GM10248 (cell line): ENCODE results near the gene SLC4A3.

Source experiments
- CTCF ChIA-PET: fragments of 300-600 bp; sonication (Branson Sonifier 250); formaldehyde crosslinking; extraction: SDS; loops from one replicate; lab custom pipeline; 2021; ENCODE audit warnings: antibody characterized with exemption; lab: Yijun Ruan, JAX
- POLR2A ChIA-PET: fragments of 350-650 bp; sonication (Branson Sonifier 250); formaldehyde crosslinking; extraction: SDS; loops from one replicate; lab custom pipeline; 2020; ENCODE audit warnings: antibody characterized with exemption; lab: Yijun Ruan, JAX
- DNase-seq: peaks from one replicate; pipeline ENCODE4 v3.0.0; 2012; ENCODE audit errors: extremely low spot score
- CTCF ChIP-seq: IDR thresholded peaks from 2 replicates; pipeline ENCODE4 v1.5.1; 2012; ENCODE audit warnings: mild to moderate bottlenecking, low read depth; ENCODE audit errors: extremely low read depth, missing control alignments, control extremely low read depth

SLC4A3 gene

GRCh38 chr2:219593154-219593553 is 34.3 kb upstream of the SLC4A3 start:
- ChIA-PET POLR2A (no interaction called here), CTCF (interaction anchor here (1.8 to 2.1 kb wide), 2 partner anchors 33 kb away, joined by 6 to 10 read pairs; no protein-coding TSS in a partner anchor)
- no peak for TF ChIP-seq CTCF
- DNase-seq = no peak

- no peak for TF ChIP-seq CTCF
- POLR2A ChIA-PET = no interaction called here
- DNase-seq = no peak
- CTCF ChIA-PET = interaction anchor here (0.9 to 3.9 kb wide), 4 partner anchors 34 to 94 kb away, joined by 3 to 21 read pairs (median 7); no protein-coding TSS in a partner anchor
These were observed 32.2 kb upstream of the SLC4A3 start for GRCh38 chr2:219595256-219595655.

GRCh38 chr2:219596954-219597551 is 30.4 kb upstream of the SLC4A3 start:
- CTCF ChIA-PET = interaction anchor here (1.0 to 3.9 kb wide), 11 partner anchors 12 to 209 kb away, joined by 3 to 21 read pairs (median 4); partner anchors contain the start of genes CHPF, DNPEP and TMEM198
- POLR2A ChIA-PET = interaction anchor here (0.6 kb wide), 1 partner anchor 380 kb away, joined by 4 read pairs; no protein-coding TSS in a partner anchor
- no peak for TF ChIP-seq CTCF
- no peak for DNase-seq

GRCh38 chr2:219597552-219598307 is 29.7 kb upstream of the SLC4A3 start, which contains the start of gene STK11IP:
TSS of gene STK11IP (plus strand) at chr2:219597857. CDS start at chr2:219598120, 263 bp downstream.
- no peak for TF ChIP-seq CTCF
- CTCF ChIA-PET = interaction anchor here (0.8 to 3.9 kb wide), 11 partner anchors 12 to 209 kb away, joined by 3 to 21 read pairs (median 4); partner anchors contain the start of genes CHPF, DNPEP and TMEM198
- DNase-seq = peak; percentile 96
- POLR2A ChIA-PET = interaction anchor here (0.5 to 0.6 kb wide), 3 partner anchors 54 to 1015 kb away, joined by 3 to 4 read pairs (median 3); partner anchors contain the start of genes CHPF and TMEM198

- no peak for TF ChIP-seq CTCF
- POLR2A ChIA-PET = interaction anchor here (0.5 kb wide), 1 partner anchor 55 kb away, joined by 3 read pairs; the partner anchor contains the start of genes CHPF and TMEM198
- CTCF ChIA-PET = interaction anchor here (0.8 to 3.9 kb wide), 6 partner anchors 38 to 103 kb away, joined by 3 to 21 read pairs (median 6); a partner anchor contains a TSS
- DNase-seq = no peak
These were observed 28.9 kb upstream of the SLC4A3 start for GRCh38 chr2:219598308-219599078.
